SK-N-SH (cell line): ENCODE results near the gene SRCIN1. TPM values are rescaled to one million over a fixed set of nuclear protein-coding genes. Genes with fewer than 3 reads are reported as not detected.

ENCODE experiments used
- CTCF ChIA-PET: fragments of 300-600, 350-600 bp; formaldehyde crosslinking; extraction: SDS; loops from one replicate; lab custom pipeline; 2021; lab: Yijun Ruan, JAX
- POLR2A ChIA-PET: fragments of 350-600 bp; sonication (Branson Sonifier 250); formaldehyde crosslinking; extraction: SDS; loops from one replicate; lab custom pipeline; 2020; ENCODE audit warnings: antibody characterized with exemption, inconsistent platforms; lab: Yijun Ruan, JAX
- DNase-seq: peaks from one replicate; pipeline ENCODE4 v3.0.0; 2012
- H2AFZ ChIP-seq: fragments of 200-600 bp; sonication (generic); 2 replicates; pipeline ENCODE4 v1.8.1; 2016; ENCODE audit warnings: antibody characterized with exemption, mild to moderate bottlenecking, low read depth
- H3F3A ChIP-seq: fragments of 200-600 bp; sonication (generic); replicated peaks from 2 replicates; pipeline ENCODE3; 2016; ENCODE audit warnings: antibody characterized with exemption, mild to moderate bottlenecking; ENCODE audit not compliant: insufficient read depth
- H3K27ac ChIP-seq, 2 experiments: fragments of 200-500 bp in 1 of 2; fragments of 200-600 bp in 1 of 2; sonication (Bioruptor generic) in 1 of 2; sonication (generic), shearing (Covaris generic) in 1 of 2; 2 replicates each; pipeline versions ENCODE4 v1.5.1 to v1.6.1; 2014 to 2016; ENCODE audit warnings: low read depth in 2 of 2, inconsistent platforms in 1 of 2, low read length in 1 of 2, mild to moderate bottlenecking in 1 of 2, mixed read lengths in 1 of 2
- H3K27me3 ChIP-seq: fragments of 200-600 bp; sonication (generic), shearing (Covaris generic); 2 replicates; pipeline ENCODE4 v1.6.1; 2016; ENCODE audit warnings: mixed run types; ENCODE audit not compliant: insufficient read depth
- H3K36me3 ChIP-seq, 2 experiments: fragments of 200-500 bp in 1 of 2; fragments of 200-600 bp in 1 of 2; sonication (Bioruptor generic) in 1 of 2; sonication (generic) in 1 of 2; replicated peaks in 1 of 2; 2 replicates each; pipeline versions ENCODE3 to v1.5.1; 2014 to 2016; ENCODE audit warnings: low read length in 1 of 2, mild to moderate bottlenecking in 1 of 2; ENCODE audit not compliant: insufficient read depth in 2 of 2, control insufficient read depth in 1 of 2
- H3K4me1 ChIP-seq, 2 experiments: fragments of 200-500 bp in 1 of 2; fragments of 200-600 bp in 1 of 2; sonication (Bioruptor generic) in 1 of 2; sonication (generic), shearing (Covaris generic) in 1 of 2; 2 replicates each; pipeline versions ENCODE4 v1.5.1 to v1.6.1; 2014 to 2016; ENCODE audit warnings: low read depth in 1 of 2, low read length in 1 of 2, mixed run types in 1 of 2; ENCODE audit not compliant: insufficient read depth in 2 of 2, control insufficient read depth in 1 of 2
- H3K4me2 ChIP-seq: fragments of 200-600 bp; sonication (generic), shearing (Covaris generic); 2 replicates; pipeline ENCODE4 v1.6.1; 2017; ENCODE audit warnings: mixed run types
- H3K4me3 ChIP-seq, 2 experiments: fragments of 200-500 bp in 1 of 2; fragments of 200-600 bp in 1 of 2; sonication (Bioruptor generic) in 1 of 2; sonication (generic), shearing (Covaris generic) in 1 of 2; 2 replicates each; pipeline versions ENCODE4 v1.5.1 to v1.8.1; 2014 to 2016; ENCODE audit warnings: low read depth in 2 of 2, inconsistent platforms in 1 of 2, low read length in 1 of 2, mild to moderate bottlenecking in 1 of 2, mixed read lengths in 1 of 2, moderate library complexity in 1 of 2
- H3K79me2 ChIP-seq: fragments of 200-600 bp; sonication (generic); 2 replicates; pipeline ENCODE4 v1.8.1; 2017; ENCODE audit warnings: mild to moderate bottlenecking; ENCODE audit not compliant: insufficient read depth
- H3K9ac ChIP-seq: fragments of 200-600 bp; sonication (generic); 2 replicates; pipeline ENCODE4 v1.6.1; 2017; ENCODE audit warnings: mixed run types
- H3K9me2 ChIP-seq: fragments of 200-600 bp; sonication (generic); 2 replicates; pipeline ENCODE4 v1.6.1; 2017; ENCODE audit warnings: mixed run types
- H3K9me3 ChIP-seq: fragments of 200-600 bp; sonication (generic); 2 replicates; pipeline ENCODE4 v1.6.1; 2017; ENCODE audit warnings: mixed run types, mild to moderate bottlenecking, moderate library complexity
- H4K20me1 ChIP-seq: fragments of 200-600 bp; sonication (generic); 2 replicates; pipeline ENCODE4 v1.6.1; 2017; ENCODE audit warnings: mild to moderate bottlenecking, mixed run types; ENCODE audit not compliant: insufficient read depth
- CHD2 ChIP-seq: fragments of 150-350 bp; IDR thresholded peaks from 2 replicates; pipeline ENCODE4 v1.6.1; 2018; ENCODE audit warnings: low read length; ENCODE audit not compliant: partially characterized antibody
- ELF1 ChIP-seq: IDR thresholded peaks from 2 replicates; pipeline ENCODE4 v1.4.0; 2012
- EP300 ChIP-seq, 2 experiments: IDR thresholded peaks; 2 replicates each; pipeline versions ENCODE4 v1.4.0 to v1.6.1; 2012; ENCODE audit warnings: borderline replicate concordance in 1 of 2, low read depth in 1 of 2, low read length in 1 of 2
- GATA2 ChIP-seq: sonication (generic); formaldehyde crosslinking; IDR thresholded peaks from 2 replicates; pipeline ENCODE4 v1.5.0; 2020; ENCODE audit warnings: mild to moderate bottlenecking, missing genetic modification reagents
- IRF3 ChIP-seq: fragments of 150-350 bp; IDR thresholded peaks from 2 replicates; pipeline ENCODE4 v1.6.1; 2016; ENCODE audit warnings: mild to moderate bottlenecking, low read depth, low read length
- JUND ChIP-seq: IDR thresholded peaks from 2 replicates; pipeline ENCODE4 v1.4.0; 2012
- MEF2A ChIP-seq: IDR thresholded peaks from 2 replicates; pipeline ENCODE4 v1.4.0; 2012; ENCODE audit warnings: low read depth, borderline replicate concordance
- PBX3 ChIP-seq: IDR thresholded peaks from 2 replicates; pipeline ENCODE4; 2012
- RAD21 ChIP-seq: IDR thresholded peaks from 2 replicates; pipeline ENCODE4 v1.6.1; 2012; ENCODE audit warnings: mild to moderate bottlenecking, low read length
- RCOR1 ChIP-seq: fragments of 150-350 bp; IDR thresholded peaks from 2 replicates; pipeline ENCODE4 v1.6.1; 2017; ENCODE audit warnings: antibody characterized with exemption, low read length
- REST ChIP-seq: IDR thresholded peaks from 2 replicates; pipeline ENCODE4 v1.6.1; 2012; ENCODE audit warnings: mild to moderate bottlenecking, low read depth, low read length, moderate library complexity
- RFX5 ChIP-seq: IDR thresholded peaks from 2 replicates; pipeline ENCODE4 v1.6.1; 2012; ENCODE audit warnings: mild to moderate bottlenecking, improper control_type of control experiment, low read length
- SMC3 ChIP-seq: IDR thresholded peaks from 2 replicates; pipeline ENCODE4 v1.6.1; 2012; ENCODE audit warnings: low read depth, low read length, improper control_type of control experiment
- TCF12 ChIP-seq: IDR thresholded peaks from 2 replicates; pipeline ENCODE4 v1.4.0; 2012
- TEAD4 ChIP-seq: IDR thresholded peaks from 2 replicates; pipeline ENCODE4 v1.4.0; 2012; ENCODE audit warnings: mild to moderate bottlenecking, borderline replicate concordance; ENCODE audit not compliant: insufficient read depth
- YY1 ChIP-seq: IDR thresholded peaks from 2 replicates; pipeline ENCODE4 v1.4.0; 2012; ENCODE audit warnings: low read depth, mild to moderate bottlenecking
- WGBS: methylation state at CpG from one replicate; pipeline ENCODE4 v1.1.6; 2017; ENCODE audit warnings: low lambda C conversion rate; 5-methylcytosine and 5-hydroxymethylcytosine counted together
- polyA plus RNA-seq, 3 experiments: library from polyadenylated mRNA; depleted of rRNA; stranded (reverse); fragments of >200 nt; gene quantifications; 2 replicates each; pipeline ENCODE4 v1.2.3, GENCODE V29; 2012
- TF ChIP-seq, protein P1 (sequence below): IDR thresholded peaks from 2 replicates; pipeline ENCODE4 v1.4.0; 2012; ENCODE audit warnings: low read depth, borderline replicate concordance

SRCIN1 gene
- polyA plus RNA-seq, 1 of the 3 experiments (the other 2 are of a cell fraction): 1.0 TPM

DNA sequence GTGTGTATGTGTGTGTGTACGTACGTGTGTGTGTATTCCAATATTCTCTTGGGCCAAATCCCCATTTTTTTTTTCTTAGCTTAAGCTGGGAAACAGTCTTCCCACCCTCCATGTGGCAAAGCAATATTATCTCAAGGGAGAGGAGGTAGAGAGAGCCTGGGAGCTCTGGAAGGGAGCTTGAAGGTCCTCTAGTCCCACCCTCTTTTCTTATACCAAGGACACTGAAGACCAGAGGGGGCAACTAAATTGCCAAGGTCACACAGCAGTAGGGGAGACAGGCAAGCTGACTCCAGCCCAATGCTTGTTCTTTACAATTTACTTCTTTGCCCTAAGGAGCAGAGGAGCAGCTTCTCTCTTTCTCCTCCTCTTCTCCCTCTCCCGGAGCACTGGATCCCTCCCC lies 6.8 kb downstream of the SRCIN1 start:
- no peak overlapping the region for H3K27ac ChIP-seq
- no peaks in the 10 kb centered on the region for H3K79me2 ChIP-seq
- H4K20me1 ChIP-seq: peaks cover 3% of the 10 kb centered on the region; the same call in 1 of the 2 replicates
- TF ChIP-seq GATA2 (CRISPR knock-in tag) (no peak), RFX5 (no peak), YY1 (no peak), PBX3 (no peak), TEAD4 (no peak), RCOR1 (no peak), ELF1 (no peak), IRF3 (no peak), CHD2 (no peak), MEF2A (no peak), JUND (no peak), TCF12 (no peak), EP300 (IDR thresholded peaks at IDR 0.05; ENCODE audit: borderline replicate concordance in 1 of 2, low read depth in 1 of 2, low read length in 1 of 2) (no peak)
- TF ChIP-seq, protein P1, sequence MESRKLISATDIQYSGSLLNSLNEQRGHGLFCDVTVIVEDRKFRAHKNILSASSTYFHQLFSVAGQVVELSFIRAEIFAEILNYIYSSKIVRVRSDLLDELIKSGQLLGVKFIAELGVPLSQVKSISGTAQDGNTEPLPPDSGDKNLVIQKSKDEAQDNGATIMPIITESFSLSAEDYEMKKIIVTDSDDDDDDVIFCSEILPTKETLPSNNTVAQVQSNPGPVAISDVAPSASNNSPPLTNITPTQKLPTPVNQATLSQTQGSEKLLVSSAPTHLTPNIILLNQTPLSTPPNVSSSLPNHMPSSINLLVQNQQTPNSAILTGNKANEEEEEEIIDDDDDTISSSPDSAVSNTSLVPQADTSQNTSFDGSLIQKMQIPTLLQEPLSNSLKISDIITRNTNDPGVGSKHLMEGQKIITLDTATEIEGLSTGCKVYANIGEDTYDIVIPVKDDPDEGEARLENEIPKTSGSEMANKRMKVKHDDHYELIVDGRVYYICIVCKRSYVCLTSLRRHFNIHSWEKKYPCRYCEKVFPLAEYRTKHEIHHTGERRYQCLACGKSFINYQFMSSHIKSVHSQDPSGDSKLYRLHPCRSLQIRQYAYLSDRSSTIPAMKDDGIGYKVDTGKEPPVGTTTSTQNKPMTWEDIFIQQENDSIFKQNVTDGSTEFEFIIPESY: no peak
- no peaks in the 10 kb centered on the region for H3K36me3 ChIP-seq
- no peak overlapping the region for H2AFZ ChIP-seq
- WGBS: 86% methylated on average over 3 of the region's 3 CpGs
- peaks cover 0 to 36% of the 10 kb centered on the region in 2 experiments; a peak in 1 of 4 replicates for H3K4me1 ChIP-seq
- DNase-seq: no peak
- H3K4me3 ChIP-seq: no peak overlapping the region
- no peaks in the 10 kb centered on the region for H3F3A ChIP-seq
- no peaks in the 10 kb centered on the region for H3K9me3 ChIP-seq
- no peaks in the 10 kb centered on the region for H3K9me2 ChIP-seq
- ChIA-PET CTCF (interaction anchor here (0.8 to 15.4 kb wide), 10 partner anchors 8 to 249 kb away, joined by 3 to 232 read pairs (median 4); no protein-coding TSS in a partner anchor), POLR2A (no interaction called here)
- H3K9ac ChIP-seq: no peak overlapping the region
- no peak overlapping the region for H3K4me2 ChIP-seq
- H3K27me3 ChIP-seq: peaks cover 9% of the 10 kb centered on the region; the same call in 1 of the 2 replicates

GRCh38 chr17:38598536-38598935 lies 7.2 kb downstream of the SRCIN1 start:
- Histone ChIP-seq H3K36me3 (no peaks in the 10 kb centered on the region), H3K27me3 (peaks cover 9% of the 10 kb centered on the region; the same call in 1 of the 2 replicates), H4K20me1 (peaks cover 3% of the 10 kb centered on the region; the same call in 1 of the 2 replicates), H3K9me3 (no peaks in the 10 kb centered on the region), H3K4me1 (peaks cover 0 to 32% of the 10 kb centered on the region in 2 experiments; a peak in 1 of 4 replicates), H3K4me3 (no peak overlapping the region), H3K9me2 (no peaks in the 10 kb centered on the region), H2AFZ (no peak overlapping the region), H3F3A (no peaks in the 10 kb centered on the region), H3K9ac (no peak overlapping the region), H3K79me2 (no peaks in the 10 kb centered on the region), H3K4me2 (no peak overlapping the region), H3K27ac (no peak overlapping the region)
- POLR2A ChIA-PET: interaction anchor here (0.7 to 1.1 kb wide), 2 partner anchors 40 to 1549 kb away, joined by 3 read pairs; no protein-coding TSS in a partner anchor
- 11% methylated on average over 4 of the region's 4 CpGs for WGBS
- CTCF ChIA-PET: interaction anchor here (0.8 to 15.4 kb wide), 11 partner anchors 9 to 249 kb away, joined by 3 to 232 read pairs (median 4); no protein-coding TSS in a partner anchor
- peak; percentile 86 for DNase-seq
- TF ChIP-seq, protein P1: no peak
- TF ChIP-seq GATA2 (CRISPR knock-in tag) (no peak), RAD21 (no peak), REST (no peak), YY1 (peak; percentile 66; the same call in 1 of the 2 replicates), RCOR1 (0 out of 2 replicates have a peak, but pooled peaks have one; percentile 21), SMC3 (no peak), JUND (peak; percentile 68; the same call in 1 of the 2 replicates)
